ENCODE measurements around the gene PATE3. TPM values are rescaled to one million over a fixed set of nuclear protein-coding genes. Genes with fewer than 3 reads are reported as not detected.

Gene PATE3
- total RNA-seq, 2 donors from 2014 or later = not detected

GRCh38 chr11:125745979-125746378 lies 41.9 kb upstream of the PATE3 start, which contains the start of gene PATE1:
PATE1 (plus strand) TSS chr11:125746279; CDS start chr11:125746305, 26 bp downstream.
- Mint-ChIP-seq H3K4me3 (no peak within 1 kb of the TSS), H3K36me3 (ENCODE audit: low read depth) (no peaks in the 10 kb centered on the region), H3K9me3 (no peaks in the 10 kb centered on the region), H3K4me1 (no peaks in the 10 kb centered on the region), H3K27ac (no peak within 1 kb of the TSS), H3K27me3 (ENCODE audit: insufficient read depth) (peaks cover 14% of the 10 kb centered on the region)
- Histone ChIP-seq H3K4me1 (ENCODE audit: control insufficient read depth, insufficient read depth, low read length) (no peaks in the 10 kb centered on the region), H3K36me3 (ENCODE audit: control insufficient read depth, insufficient read depth, low read length) (no peaks in the 10 kb centered on the region), H3K27me3 (ENCODE audit: control insufficient read depth, insufficient read depth, low read length, poor library complexity, severe bottlenecking) (peaks cover 62% of the 10 kb centered on the region), H3K27ac (ENCODE audit: low read depth, low read length) (no peak within 1 kb of the TSS), H3K4me3 (ENCODE audit: low read length) (no peak within 1 kb of the TSS), H3K9me3 (ENCODE audit: control insufficient read depth, low read length) (no peaks in the 10 kb centered on the region), H3K9ac (ENCODE audit: extremely low read depth, low read length, poor library complexity, severe bottlenecking) (no peak within 1 kb of the TSS)
- no peak for DNase-seq
- TF ChIP-seq, protein P1, sequence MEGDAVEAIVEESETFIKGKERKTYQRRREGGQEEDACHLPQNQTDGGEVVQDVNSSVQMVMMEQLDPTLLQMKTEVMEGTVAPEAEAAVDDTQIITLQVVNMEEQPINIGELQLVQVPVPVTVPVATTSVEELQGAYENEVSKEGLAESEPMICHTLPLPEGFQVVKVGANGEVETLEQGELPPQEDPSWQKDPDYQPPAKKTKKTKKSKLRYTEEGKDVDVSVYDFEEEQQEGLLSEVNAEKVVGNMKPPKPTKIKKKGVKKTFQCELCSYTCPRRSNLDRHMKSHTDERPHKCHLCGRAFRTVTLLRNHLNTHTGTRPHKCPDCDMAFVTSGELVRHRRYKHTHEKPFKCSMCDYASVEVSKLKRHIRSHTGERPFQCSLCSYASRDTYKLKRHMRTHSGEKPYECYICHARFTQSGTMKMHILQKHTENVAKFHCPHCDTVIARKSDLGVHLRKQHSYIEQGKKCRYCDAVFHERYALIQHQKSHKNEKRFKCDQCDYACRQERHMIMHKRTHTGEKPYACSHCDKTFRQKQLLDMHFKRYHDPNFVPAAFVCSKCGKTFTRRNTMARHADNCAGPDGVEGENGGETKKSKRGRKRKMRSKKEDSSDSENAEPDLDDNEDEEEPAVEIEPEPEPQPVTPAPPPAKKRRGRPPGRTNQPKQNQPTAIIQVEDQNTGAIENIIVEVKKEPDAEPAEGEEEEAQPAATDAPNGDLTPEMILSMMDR (conservative IDR thresholded peaks at IDR 0.05) = no peak
- WGBS, 2 experiments (ENCODE audit: insufficient coverage in 1 of 2, insufficient read length in 1 of 2) = 89% methylated on average over 3 of the region's 3 CpGs; no CpG with 5 or more reads in 1 of the 2 experiments

DNA sequence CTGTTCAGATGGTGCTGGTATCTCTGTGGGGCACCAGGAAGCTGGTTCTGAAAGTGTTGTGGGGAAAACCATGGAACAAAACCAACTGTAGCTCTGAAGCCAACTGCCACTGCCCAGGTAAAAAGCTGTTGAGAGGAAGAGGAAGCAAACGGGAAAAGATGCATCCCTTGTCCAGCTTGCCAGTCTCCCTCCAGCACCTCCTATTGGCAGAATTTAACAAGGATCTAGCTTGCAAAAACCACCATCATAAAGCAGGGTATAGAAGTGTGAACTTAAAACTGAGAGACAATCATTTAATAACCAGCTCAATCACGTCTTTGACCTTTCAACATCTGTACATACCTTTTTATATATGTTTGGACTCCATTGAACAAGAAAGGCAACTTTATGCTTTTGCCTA lies 37.3 kb upstream of the PATE3 start:
- TF ChIP-seq, protein P1 (conservative IDR thresholded peaks at IDR 0.05) = peak; percentile 57
- no peaks in the 10 kb centered on the region for H3K36me3 ChIP-seq (ENCODE audit: control insufficient read depth, insufficient read depth, low read length)
- Mint-ChIP-seq H3K9me3 (no peaks in the 10 kb centered on the region), H3K27ac (no peak overlapping the region), H3K36me3 (ENCODE audit: low read depth) (no peaks in the 10 kb centered on the region), H3K4me1 (no peaks in the 10 kb centered on the region), H3K27me3 (ENCODE audit: insufficient read depth) (peaks cover 14% of the 10 kb centered on the region), H3K4me3 (no peak overlapping the region)
- H3K9ac ChIP-seq (ENCODE audit: extremely low read depth, low read length, poor library complexity, severe bottlenecking) = no peak overlapping the region
- DNase-seq = no peak
- no peaks in the 10 kb centered on the region for H3K4me1 ChIP-seq (ENCODE audit: control insufficient read depth, insufficient read depth, low read length)
- peaks cover 52% of the 10 kb centered on the region for H3K27me3 ChIP-seq (ENCODE audit: control insufficient read depth, insufficient read depth, low read length, poor library complexity, severe bottlenecking)
- H3K27ac ChIP-seq (ENCODE audit: low read depth, low read length) = no peak overlapping the region
- 65 to 75% methylated on average over 2 of the region's 2 CpGs for WGBS, 2 experiments (ENCODE audit: insufficient coverage in 1 of 2, insufficient read length in 1 of 2)
- H3K9me3 ChIP-seq (ENCODE audit: control insufficient read depth, low read length) = no peaks in the 10 kb centered on the region
- no peak overlapping the region for H3K4me3 ChIP-seq (ENCODE audit: low read length)

- H3K4me1 Mint-ChIP-seq = no peaks in the 10 kb centered on the region
- no peaks in the 10 kb centered on the region for H3K9me3 ChIP-seq (ENCODE audit: control insufficient read depth, low read length)
- H3K27me3 Mint-ChIP-seq (ENCODE audit: insufficient read depth) = peaks cover 37% of the 10 kb centered on the region
- H3K4me1 ChIP-seq (ENCODE audit: control insufficient read depth, insufficient read depth, low read length) = no peaks in the 10 kb centered on the region
- H3K27ac ChIP-seq (ENCODE audit: low read depth, low read length) = no peak overlapping the region
- peaks cover 12% of the 10 kb centered on the region for H3K27me3 ChIP-seq (ENCODE audit: control insufficient read depth, insufficient read depth, low read length, poor library complexity, severe bottlenecking)
- H3K36me3 Mint-ChIP-seq (ENCODE audit: low read depth) = no peaks in the 10 kb centered on the region
- DNase-seq = no peak
- H3K4me3 Mint-ChIP-seq = no peak overlapping the region
- H3K27ac Mint-ChIP-seq = no peak overlapping the region
- TF ChIP-seq, protein P1 (conservative IDR thresholded peaks at IDR 0.05) = no peak
- H3K9ac ChIP-seq (ENCODE audit: extremely low read depth, low read length, poor library complexity, severe bottlenecking) = no peak overlapping the region
- 91 to 95% methylated on average over 7 of the region's 7 CpGs for WGBS, 2 experiments (ENCODE audit: insufficient coverage in 1 of 2, insufficient read length in 1 of 2)
- no peaks in the 10 kb centered on the region for H3K36me3 ChIP-seq (ENCODE audit: control insufficient read depth, insufficient read depth, low read length)
- H3K9me3 Mint-ChIP-seq = peaks cover 15% of the 10 kb centered on the region
- H3K4me3 ChIP-seq (ENCODE audit: low read length) = no peak overlapping the region
Measured at GRCh38 chr11:125756050-125756449, 31.9 kb upstream of the PATE3 start.

Data from endodermal cell (in vitro differentiated cells).